HG02759 (cell line): Measurements from ENCODE around the gene METTL26.
A peak's percentile ranks its signal among the peaks of the same experiment; 100 is the strongest.

Source experiments
- ATAC-seq: cut with Tn5 transposase; IDR thresholded peaks from one replicate; pipeline ENCODE4 v1.9.1; 2021; ENCODE audit warnings: mild to moderate bottlenecking, moderate library complexity; ENCODE audit not compliant: unreplicated experiment

METTL26 gene

DNA sequence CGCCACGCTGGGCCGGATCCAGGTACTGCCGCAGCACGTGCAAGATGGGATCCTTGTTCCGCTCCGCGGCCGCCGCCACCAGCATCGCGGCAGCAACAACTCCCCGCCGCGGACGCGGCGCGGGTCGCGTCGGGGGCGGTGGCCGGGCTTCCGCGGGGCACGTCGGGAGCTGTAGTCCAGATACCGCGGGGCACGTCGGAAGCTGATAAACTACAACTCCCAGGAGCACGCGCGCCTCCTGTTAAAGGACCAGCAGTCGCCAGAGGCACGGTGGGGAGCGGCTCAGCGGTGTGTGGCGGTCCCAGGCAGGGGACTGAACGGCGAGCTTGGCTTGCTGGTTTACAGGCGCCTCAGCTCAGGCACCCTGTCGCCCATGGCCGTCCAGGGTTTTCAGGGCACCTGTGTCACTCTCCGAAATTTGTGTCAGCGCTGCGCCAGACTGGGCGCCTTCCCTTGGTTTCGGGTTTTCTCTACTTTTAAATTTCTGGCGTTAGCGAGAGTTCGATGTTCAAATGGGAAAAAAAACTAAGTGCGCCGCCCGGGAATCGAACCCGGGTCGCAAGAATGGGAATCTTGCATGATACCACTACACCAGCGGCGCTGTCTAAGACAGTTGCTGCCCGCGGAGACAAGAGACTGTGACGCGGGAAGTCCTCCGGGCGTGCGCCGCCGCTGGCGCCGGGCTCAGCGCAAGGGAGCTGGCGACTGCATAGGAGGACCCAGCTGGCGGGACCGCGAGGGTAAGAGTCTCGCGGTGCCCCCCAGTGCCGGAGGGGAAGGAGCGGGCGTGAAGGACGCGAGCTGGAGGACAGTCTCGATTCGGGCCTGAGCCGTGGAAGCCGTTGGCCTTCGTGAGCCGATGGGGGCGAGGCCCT, at the start of gene METTL26:
METTL26 (minus strand) TSS at position 100 of the 875 bp plus-strand sequence; CDS start at position 85, 15 bp downstream.
- ATAC-seq: peak; percentile 74

DNA sequence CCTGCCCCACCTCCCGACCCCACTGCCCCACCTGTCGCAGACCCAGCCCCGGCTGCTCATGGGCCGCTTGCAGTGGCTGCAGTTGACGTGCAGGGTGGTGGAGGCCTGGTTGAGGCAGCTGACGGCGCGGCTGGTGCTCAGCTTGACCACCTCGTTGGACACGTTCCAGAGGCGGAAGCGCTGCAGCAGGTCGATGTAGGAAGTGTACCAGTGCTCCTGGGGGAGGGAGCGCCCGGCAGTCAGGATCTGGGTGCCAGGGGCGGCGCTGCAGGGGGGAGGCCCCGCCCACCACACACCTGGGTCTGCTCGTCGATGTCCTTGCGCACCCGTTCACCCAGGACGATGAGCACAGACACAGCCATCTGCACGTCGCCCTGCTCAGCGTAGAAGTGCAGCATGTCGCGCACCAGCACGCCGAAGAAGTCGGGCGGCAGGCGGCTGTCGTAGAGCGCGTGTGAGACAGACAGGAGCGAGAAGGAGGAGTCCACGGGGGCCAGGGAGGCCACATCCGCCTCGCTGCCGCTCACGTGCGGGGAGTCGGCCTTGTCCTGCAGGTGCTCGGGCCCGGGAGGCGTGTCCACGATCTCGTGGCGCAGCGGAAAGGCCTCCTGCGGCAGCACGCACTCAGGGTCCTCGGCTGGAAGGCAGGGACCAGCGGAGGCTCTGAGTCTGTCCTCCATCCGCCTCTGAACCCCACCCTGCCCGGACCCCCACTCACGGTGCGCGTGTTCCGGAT, 49.0 kb upstream of the METTL26 start:
- no peak for ATAC-seq

DNA sequence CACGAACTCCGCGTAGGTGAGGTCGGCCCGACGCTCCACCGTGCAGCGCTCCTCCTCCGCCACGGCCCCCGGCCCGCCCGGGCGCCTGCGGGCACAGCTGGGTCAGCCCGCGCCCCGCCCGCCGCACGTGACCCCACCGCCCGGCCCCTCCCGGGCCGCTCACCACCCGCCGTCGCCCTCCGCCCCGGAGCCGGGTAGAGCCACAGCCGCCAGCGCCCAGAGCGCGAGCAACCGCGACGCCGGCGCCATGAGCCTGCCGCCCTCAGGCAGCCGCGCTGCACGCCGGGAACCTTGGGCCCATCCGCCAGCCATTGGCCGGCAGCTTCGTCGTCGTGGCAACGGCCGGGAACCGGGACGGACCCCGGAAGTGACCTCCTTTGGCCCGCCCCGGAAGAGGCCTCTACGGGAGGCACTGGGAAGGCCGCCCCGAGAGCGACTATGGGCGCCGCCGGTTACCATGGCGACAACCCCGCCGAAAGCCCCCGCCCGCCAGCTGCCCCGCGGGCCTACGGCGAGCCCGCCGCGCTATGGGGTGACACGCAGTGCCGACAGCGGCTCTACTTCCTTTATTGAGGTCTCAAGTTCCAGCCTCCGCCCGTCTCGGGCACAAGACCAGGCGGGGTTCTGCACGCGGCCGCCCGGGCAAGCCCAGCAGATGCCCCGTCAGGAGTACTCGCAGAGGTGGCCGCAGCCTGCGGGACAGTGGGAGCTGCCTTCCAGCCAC, 48.1 kb upstream of the METTL26 start, which contains the start of gene JMJD8:
JMJD8 (minus strand) TSS at position 264 of the 724 bp plus-strand sequence; CDS start at position 249, 15 bp downstream.
- peak; percentile 65 for ATAC-seq

DNA sequence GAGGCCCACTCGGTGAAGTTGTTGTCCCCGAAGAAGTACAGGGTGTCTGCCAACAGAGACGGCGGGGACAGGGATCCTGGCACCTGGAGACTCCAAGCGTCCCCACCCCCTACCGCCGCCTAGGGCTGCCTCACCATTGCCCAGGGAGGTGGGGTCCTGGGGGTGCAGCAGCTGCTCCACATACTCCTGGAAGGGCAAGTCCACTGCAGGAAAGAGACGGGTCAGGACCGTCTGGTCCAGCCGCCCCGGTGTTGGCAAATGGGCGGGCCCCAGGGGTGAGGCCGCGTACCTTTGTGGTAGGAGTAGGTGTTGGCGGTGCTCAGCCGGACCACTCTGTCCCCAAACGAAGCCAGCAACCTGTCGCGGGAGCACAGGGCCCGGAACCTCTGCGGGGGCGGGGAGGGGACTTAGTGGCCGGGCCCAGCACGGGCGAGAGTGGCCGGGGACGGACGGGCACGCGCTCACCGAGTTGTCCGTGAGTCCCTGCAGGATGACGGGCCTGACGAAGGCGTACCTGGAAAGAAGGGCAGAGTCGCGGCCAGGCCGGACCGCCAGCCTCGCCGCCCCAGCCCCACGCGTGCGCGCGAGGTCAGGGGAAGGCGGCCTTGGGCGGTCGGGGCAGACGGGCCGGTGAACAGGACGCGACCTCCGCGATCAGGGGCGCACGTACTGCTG, 47.4 kb upstream of the METTL26 start:
- no peak for ATAC-seq

DNA sequence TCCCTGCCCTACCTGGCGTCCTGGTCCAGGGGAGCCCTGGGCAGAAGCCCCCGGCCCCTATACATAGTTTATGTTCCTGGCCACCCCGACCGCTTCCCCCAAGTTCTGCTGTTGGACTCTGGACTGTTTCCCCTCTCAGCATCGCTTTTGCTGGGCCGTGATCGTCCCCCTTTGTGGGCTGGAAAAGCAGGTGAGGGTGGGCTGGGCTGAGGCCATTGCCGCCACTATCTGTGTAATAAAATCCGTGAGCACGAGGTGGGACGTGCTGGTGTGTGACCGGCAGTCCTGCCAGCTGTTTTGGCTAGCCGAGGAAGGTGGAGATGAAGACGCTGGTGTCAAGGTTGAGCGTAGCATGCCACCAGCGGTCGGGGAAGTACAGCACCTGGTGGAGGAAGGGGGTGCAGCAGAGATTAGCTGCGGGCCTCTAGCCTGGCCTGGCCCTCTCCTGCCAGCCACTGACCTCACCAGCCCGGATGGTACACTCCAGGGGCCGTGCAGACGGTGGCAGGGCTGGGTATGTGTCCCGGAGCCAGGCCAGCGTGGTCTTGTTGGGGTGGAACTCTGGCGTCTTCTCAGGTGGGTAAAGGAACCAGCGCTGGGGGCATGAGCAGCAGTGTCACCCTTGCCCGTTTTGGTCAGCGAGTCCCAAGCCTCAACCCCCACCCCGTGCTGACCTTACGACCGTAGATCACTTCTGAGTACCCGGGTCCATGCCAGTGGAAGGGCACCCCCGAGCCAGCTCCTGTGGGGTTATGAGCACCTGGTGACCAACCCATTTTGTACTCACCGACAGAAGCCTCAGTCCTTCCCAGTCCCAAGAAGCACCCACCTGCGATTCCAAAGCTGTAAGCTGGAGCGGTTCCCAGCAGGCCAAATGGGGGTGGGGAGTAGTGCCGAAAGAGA, 46.6 kb upstream of the METTL26 start:
- ATAC-seq: no peak

DNA sequence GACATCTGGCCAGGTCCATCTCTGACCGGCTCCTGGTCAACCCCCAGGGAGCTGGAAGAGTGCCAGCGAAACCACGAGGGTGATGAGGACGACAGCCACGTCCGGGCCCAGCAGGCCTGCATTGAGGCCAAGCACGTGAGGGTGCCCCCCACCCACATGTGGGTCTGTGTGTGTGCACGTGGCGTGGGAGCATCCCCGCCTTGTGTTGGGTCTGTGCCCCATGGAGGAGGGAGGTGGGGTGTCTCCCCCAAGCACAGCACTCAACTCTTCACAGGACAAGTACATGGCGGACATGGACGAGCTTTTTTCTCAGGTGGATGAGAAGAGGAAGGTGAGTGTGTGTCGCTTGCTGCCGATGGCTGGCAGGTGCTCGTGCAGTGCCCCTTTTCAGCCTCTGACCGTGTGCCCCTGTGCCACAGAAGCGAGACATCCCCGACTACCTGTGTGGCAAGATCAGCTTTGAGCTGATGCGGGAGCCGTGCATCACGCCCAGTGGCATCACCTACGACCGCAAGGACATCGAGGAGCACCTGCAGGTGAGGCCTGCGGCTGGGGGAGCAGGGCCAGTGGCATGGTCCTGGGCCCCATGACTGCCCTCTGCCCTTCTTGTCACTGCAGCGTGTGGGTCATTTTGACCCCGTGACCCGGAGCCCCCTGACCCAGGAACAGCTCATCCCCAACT, 45.8 kb upstream of the METTL26 start:
- no peak for ATAC-seq

DNA sequence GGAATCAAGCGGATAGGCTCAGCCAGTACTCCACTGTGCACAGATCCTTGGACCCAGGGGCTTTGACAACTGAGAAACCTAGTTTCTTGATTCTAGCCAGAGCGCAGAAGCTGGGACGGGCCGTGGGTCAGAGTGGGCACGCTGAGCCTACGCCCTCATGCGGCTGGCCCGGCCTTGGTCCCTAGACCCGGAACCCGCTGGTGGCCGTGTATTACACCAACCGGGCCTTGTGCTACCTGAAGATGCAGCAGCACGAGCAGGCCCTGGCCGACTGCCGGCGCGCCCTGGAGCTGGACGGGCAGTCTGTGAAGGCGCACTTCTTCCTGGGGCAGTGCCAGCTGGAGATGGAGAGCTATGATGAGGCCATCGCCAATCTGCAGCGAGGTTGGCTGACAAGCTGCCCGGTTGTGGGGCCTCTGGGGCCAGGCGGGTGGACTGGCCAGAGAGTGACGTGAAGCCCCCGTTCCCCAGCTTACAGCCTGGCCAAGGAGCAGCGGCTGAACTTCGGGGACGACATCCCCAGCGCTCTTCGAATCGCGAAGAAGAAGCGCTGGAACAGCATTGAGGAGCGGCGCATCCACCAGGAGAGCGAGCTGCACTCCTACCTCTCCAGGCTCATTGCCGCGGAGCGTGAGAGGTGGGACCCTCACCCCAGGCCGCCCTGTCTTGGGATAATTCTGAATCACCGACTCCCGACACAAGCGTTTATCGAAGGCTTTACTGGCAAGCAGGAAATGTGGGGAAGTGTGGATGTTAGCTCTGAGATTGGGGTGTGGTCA, 45.1 kb upstream of the METTL26 start:
- ATAC-seq: no peak

DNA sequence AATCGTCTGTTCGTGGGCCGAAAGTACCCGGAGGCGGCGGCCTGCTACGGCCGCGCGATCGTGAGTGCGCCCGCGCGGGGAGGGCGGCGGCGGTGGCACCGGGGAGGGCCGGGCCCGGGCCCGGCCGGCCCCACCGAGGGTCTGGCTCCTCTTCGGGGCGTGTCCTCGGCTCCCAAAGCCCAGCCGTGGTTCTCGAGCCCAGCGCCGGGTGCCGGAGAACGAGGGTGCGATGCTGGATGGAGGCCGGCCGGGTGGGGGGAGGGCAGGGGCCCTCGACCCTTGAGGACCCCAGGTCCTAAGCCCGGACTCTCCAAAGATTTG, 44.5 kb upstream of the METTL26 start:
- no peak for ATAC-seq

DNA sequence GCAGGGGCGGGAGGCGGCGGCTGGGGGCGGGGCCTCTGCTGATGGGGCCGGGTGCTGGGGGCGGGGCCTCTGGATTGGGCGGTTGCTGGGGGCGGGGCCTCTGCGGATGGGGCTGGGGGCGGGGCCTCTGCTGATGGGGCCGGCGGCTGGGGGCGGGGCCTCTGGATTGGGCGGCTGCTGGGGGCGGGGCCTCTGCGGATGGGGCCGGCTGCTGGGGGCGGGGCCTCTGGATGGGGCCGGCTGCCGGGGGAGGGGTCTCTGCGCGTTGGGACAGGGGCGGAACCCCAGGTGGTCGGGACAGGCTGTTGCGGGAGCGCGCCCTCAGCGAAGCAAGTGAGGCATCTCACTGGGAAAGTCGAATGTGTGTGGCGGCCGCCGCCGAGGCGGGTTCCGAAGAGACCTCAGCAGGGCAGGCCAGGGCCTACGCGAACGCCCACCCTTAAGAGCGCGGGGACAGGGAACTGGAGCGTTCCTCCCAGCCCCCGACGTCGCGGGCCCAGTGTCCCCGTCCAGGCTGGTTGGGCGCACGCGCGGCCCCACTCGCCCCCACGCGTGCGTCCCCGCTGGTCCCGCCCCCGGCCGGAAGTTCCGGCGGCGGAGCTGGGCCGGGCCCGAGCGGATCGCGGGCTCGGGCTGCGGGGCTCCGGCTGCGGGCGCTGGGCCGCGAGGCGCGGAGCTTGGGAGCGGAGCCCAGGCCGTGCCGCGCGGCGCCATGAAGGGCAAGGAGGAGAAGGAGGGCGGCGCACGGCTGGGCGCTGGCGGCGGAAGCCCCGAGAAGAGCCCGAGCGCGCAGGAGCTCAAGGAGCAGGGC, 43.9 kb upstream of the METTL26 start, which contains the start of gene STUB1:
STUB1 (plus strand) TSS at position 597 of the 811 bp plus-strand sequence; CDS start at position 713, 116 bp downstream.
- peak; percentile 57 for ATAC-seq

DNA sequence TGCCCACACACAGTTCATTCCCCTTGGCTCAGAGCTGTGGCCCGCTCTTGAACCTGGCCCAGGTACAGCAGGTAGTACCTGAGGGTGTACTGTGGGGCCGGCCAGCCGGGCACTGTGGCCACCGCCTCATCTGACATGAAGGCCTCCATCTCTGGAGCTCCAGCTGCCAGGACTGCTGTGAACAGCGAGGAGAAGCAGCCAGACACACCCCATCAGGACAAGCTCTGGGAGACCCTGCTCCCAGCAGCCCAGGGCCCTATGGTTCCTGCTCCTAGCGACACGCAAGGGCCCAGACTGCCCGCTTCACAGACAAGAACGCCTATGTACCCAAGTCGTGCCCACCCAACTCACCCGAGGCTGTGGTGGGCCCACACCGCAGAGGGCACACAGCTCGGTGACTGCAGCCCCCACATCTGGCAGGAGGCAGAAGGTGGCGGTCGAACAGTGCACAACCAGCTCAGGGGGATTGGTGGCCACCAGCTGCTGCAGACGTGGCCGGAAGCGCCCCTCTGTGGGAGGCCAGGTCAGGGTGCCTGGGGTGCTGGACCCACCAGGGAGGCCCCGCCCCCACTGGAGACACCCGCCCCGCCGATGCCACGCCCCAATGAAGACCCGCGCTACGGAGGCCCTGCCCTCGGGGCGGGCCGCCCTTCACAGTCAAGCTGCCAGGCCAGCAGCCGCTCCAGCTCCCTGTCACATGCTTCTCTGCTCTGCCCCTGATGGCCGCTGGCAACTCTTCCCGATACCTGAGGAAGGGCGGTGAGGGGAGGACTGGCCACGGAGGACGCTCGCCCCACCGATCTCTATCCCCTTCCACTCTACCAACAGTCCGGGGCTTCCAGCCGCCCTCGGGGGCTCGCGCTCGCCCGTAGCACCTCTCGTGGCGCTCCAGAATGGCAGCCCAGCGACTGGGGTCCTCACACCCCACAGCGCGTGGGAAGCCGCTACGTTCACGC, 43.0 kb upstream of the METTL26 start:
- peak; percentile 7 for ATAC-seq

DNA sequence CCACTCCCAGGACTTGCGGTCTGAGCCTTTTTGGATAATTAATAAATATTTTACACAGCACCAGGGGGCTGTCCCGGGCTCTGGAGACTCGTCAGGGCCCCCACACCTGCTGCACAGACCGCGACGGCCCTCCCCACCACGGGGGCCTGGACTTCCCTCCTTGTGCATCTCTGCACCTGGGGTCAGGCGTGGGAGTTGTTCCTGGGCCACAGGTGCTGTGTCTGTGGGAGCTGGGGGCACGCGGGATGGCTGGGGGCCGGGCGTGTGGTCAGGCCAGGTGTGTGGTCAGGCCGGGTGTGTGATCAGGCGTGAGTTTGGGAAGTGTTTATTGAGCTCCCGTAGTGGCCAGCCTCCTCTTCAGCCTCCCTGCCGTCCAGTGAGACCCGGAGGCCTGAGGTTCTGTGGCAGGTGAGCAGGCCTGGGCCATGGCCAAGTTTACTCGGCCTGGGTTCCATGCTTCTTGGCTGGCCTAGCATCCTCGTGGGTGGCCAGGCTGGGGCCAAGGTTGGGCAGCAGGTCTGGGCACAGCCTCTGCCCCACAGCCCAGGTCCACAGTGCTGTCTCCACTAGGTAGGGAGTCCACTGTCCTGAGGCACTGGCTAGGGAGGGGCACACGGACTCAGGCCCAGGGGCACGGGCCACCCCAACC, 42.2 kb upstream of the METTL26 start:
- ATAC-seq: no peak

DNA sequence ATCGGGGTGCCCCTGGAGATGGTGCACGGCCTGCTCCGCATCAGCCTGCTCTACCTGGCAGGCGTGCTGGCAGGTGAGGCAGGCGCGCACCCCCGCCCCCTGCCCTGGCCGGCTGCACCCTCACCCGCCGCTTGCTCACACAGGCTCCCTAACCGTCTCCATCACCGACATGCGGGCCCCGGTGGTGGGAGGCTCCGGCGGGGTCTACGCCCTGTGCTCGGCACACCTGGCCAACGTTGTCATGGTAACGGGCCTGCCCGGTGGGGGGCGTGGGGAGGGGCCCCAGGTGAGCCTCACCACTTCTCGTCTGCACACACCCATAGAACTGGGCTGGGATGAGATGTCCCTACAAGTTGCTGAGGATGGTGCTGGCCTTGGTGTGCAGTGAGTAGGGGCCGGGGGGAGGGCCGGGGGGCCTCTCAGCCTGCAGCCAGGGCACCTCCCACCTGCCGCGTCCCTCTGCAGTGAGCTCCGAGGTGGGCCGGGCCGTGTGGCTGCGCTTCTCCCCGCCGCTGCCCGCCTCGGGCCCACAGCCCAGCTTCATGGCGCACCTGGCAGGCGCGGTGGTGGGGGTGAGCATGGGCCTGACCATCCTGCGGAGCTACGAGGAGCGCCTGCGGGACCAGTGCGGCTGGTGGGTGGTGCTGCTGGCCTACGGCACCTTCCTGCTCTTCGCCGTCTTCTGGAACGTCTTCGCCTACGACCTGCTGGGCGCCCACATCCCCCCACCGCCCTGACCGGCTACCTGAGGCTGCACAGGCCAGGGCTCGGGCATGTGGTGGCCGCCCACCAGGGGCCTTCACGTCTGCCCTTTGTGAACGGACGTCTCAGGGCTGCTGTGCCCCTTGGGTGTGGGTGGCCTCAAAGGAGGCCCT, 41.4 kb upstream of the METTL26 start:
- no peak for ATAC-seq

DNA sequence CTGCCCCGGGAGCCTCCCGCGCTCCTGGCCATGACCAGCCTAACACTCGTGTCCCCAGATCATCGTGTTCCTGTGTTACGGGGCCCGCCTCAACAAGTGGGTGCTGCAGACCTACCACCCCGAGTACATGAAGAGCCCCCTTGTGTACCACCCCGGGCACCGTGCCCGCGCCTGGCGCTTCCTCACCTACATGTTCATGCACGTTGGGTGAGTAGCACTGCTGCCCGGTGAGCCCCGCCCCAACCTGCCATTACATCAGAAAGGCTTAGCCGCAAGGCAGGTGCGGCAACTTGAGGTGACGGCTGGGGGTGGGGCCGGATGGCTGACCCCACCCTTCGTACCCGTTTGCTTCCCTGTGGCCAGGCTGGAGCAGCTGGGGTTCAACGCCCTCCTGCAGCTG, 40.8 kb upstream of the METTL26 start:
- ATAC-seq: no peak

DNA sequence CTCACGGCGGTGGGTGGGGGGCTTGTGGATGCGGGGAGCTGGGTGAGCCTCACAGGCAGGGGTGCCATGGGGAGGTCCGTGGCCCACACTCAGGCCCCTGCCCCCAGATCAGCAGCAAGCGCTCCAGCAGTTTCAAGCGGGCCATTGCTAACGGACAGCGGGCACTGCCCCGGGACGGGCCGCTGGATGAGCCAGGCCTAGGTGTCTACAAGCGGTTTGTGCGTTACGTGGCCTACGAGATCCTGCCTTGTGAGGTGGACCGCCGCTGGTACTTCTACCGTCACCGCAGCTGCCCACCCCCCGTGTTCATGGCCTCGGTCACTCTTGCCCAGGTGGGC, 40.4 kb upstream of the METTL26 start:
- ATAC-seq: no peak
